ENCODE data around the gene ENO2.
"Not testable (repeated sequence)": the region's sequence is repeated elsewhere in the genome, so short reads cannot be mapped to it uniquely, and the experiment has no call there.

The ENO2 gene

GRCh38 chr12:6914246-6914946 lies at the start of gene ENO2:
Gene ENO2, plus strand, starts transcription at chr12:6914580. Its CDS starts 1,253 bp downstream, at chr12:6915833.
- FAIRE-seq (no peak), DNase-seq (ENCODE audit: low spot score) (peak; percentile 16)

GRCh38 chr12:6865307-6865706 lies 49.1 kb upstream of the ENO2 start:
- FAIRE-seq; DNase-seq (ENCODE audit: low spot score): not testable (repeated sequence)

GRCh38 chr12:6866163-6866919 lies 48.0 kb upstream of the ENO2 start:
- no peak for FAIRE-seq
- no peak for DNase-seq (ENCODE audit: low spot score)

- FAIRE-seq, result no peak
- no peak for DNase-seq (ENCODE audit: low spot score)
These were observed 47.4 kb upstream of the ENO2 start for GRCh38 chr12:6866920-6867412.

GRCh38 chr12:6867413-6868210 lies 46.8 kb upstream of the ENO2 start, which contains the start of gene TPI1:
Gene TPI1, plus strand, starts transcription at chr12:6867531. Its CDS starts 36 bp downstream, at chr12:6867567.
- FAIRE-seq, result no peak

GRCh38 chr12:6868211-6869048 lies 46.0 kb upstream of the ENO2 start:
- no peak for DNase-seq (ENCODE audit: low spot score)

More at GRCh38 chr12:6867413-6868210, 46.8 kb upstream of the ENO2 start, which contains the start of gene TPI1:
- DNase-seq (ENCODE audit: low spot score), result peak; percentile 73

GRCh38 chr12:6869049-6870021 lies 45.0 kb upstream of the ENO2 start:
- FAIRE-seq, result no peak

More at GRCh38 chr12:6868211-6869048, 46.0 kb upstream of the ENO2 start:
- no peak for FAIRE-seq

GRCh38 chr12:6870304-6870703 lies 44.1 kb upstream of the ENO2 start:
- FAIRE-seq; DNase-seq (ENCODE audit: low spot score): not testable (repeated sequence)

More at GRCh38 chr12:6869049-6870021, 45.0 kb upstream of the ENO2 start:
- DNase-seq (ENCODE audit: low spot score), result peak; percentile 67

GRCh38 chr12:6871052-6871957 lies 43.1 kb upstream of the ENO2 start:
- DNase-seq (ENCODE audit: low spot score) (peak; percentile 55), FAIRE-seq (no peak)

- FAIRE-seq (no peak), DNase-seq (ENCODE audit: low spot score) (peak; percentile 59)
These were observed 42.0 kb upstream of the ENO2 start for GRCh38 chr12:6872073-6873048.

GRCh38 chr12:6873094-6874014 lies 41.0 kb upstream of the ENO2 start, which contains the start of gene SPSB2:
Gene SPSB2, minus strand, starts transcription at chr12:6873303. Its CDS starts 402 bp downstream, at chr12:6872901.
- FAIRE-seq, result no peak
- DNase-seq (ENCODE audit: low spot score), result peak; percentile 91

- not testable (repeated sequence) for DNase-seq (ENCODE audit: low spot score); FAIRE-seq
These were observed 40.4 kb upstream of the ENO2 start for GRCh38 chr12:6874015-6874368.

GRCh38 chr12:6879824-6880223 lies 34.6 kb upstream of the ENO2 start:
- not testable (repeated sequence) for FAIRE-seq

GRCh38 chr12:6883252-6883651 lies 31.1 kb upstream of the ENO2 start:
- FAIRE-seq (no peak), DNase-seq (ENCODE audit: low spot score) (no peak)

More at GRCh38 chr12:6879824-6880223, 34.6 kb upstream of the ENO2 start:
- not testable (repeated sequence) for DNase-seq (ENCODE audit: low spot score)

GRCh38 chr12:6883683-6884082 lies 30.7 kb upstream of the ENO2 start:
- DNase-seq (ENCODE audit: low spot score), result no peak
- FAIRE-seq, result no peak

GRCh38 chr12:6884539-6884938 lies 29.8 kb upstream of the ENO2 start:
- FAIRE-seq, result no peak
- DNase-seq (ENCODE audit: low spot score), result no peak
